ENCODE measurements around the gene C5orf47. TPM values are rescaled to one million over a fixed set of nuclear protein-coding genes. Genes with fewer than 3 reads are reported as not detected.

C5orf47 gene
- total RNA-seq, 1 experiment from 2014 or later, result not detected

DNA sequence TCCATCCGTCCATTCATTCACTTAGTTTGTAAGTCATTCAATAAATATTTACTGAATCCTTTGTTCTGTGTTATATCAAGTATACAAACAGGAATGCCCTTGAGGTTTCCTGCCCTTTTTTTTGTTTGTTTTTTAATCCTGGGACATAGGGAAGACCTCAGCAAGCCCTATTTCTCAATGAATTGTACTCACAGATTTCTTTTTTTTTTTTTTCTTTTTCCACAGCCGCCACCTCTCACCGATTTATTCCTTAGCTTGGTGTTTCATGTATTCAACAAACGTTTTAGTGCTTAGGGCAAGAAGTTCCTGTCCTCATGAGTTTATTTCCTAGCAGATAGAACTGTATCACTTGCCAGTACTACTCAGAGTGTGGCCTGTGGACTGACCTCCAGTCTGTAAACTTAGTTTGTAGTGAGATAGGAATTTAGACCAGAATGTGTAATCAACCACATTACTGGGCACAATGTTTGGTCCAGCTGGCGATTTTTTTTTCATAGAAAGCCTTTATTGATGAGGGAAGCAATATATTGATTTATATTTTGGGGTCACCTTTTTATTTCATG, 35.4 kb upstream of the C5orf47 start:
- TF ChIP-seq, protein P1, sequence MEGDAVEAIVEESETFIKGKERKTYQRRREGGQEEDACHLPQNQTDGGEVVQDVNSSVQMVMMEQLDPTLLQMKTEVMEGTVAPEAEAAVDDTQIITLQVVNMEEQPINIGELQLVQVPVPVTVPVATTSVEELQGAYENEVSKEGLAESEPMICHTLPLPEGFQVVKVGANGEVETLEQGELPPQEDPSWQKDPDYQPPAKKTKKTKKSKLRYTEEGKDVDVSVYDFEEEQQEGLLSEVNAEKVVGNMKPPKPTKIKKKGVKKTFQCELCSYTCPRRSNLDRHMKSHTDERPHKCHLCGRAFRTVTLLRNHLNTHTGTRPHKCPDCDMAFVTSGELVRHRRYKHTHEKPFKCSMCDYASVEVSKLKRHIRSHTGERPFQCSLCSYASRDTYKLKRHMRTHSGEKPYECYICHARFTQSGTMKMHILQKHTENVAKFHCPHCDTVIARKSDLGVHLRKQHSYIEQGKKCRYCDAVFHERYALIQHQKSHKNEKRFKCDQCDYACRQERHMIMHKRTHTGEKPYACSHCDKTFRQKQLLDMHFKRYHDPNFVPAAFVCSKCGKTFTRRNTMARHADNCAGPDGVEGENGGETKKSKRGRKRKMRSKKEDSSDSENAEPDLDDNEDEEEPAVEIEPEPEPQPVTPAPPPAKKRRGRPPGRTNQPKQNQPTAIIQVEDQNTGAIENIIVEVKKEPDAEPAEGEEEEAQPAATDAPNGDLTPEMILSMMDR (IDR thresholded peaks at IDR 0.05; ENCODE audit: unreplicated experiment), result no peak
- H3K36me3 Mint-ChIP-seq (ENCODE audit: insufficient read depth, unreplicated experiment), result peaks cover 10% of the 10 kb centered on the region
- H3K4me1 Mint-ChIP-seq (ENCODE audit: low read depth, unreplicated experiment), result peaks cover 25% of the 10 kb centered on the region
- H3K27me3 Mint-ChIP-seq (ENCODE audit: unreplicated experiment), result no peaks in the 10 kb centered on the region
- no peaks in the 10 kb centered on the region for H3K9me3 Mint-ChIP-seq (ENCODE audit: low read depth, unreplicated experiment)
- no peak overlapping the region for H3K27ac Mint-ChIP-seq (ENCODE audit: unreplicated experiment)
- intact Hi-C loops (cut with micrococcal nuclease; ENCODE audit: unreplicated experiment), result no loop called here
- DNase-seq, result no peak
- no peak overlapping the region for H3K4me3 Mint-ChIP-seq (ENCODE audit: low read depth, unreplicated experiment)
- CTCF ChIA-PET, result no interaction called here
- no TSS peak for BruUV-seq (replicated peaks)

DNA sequence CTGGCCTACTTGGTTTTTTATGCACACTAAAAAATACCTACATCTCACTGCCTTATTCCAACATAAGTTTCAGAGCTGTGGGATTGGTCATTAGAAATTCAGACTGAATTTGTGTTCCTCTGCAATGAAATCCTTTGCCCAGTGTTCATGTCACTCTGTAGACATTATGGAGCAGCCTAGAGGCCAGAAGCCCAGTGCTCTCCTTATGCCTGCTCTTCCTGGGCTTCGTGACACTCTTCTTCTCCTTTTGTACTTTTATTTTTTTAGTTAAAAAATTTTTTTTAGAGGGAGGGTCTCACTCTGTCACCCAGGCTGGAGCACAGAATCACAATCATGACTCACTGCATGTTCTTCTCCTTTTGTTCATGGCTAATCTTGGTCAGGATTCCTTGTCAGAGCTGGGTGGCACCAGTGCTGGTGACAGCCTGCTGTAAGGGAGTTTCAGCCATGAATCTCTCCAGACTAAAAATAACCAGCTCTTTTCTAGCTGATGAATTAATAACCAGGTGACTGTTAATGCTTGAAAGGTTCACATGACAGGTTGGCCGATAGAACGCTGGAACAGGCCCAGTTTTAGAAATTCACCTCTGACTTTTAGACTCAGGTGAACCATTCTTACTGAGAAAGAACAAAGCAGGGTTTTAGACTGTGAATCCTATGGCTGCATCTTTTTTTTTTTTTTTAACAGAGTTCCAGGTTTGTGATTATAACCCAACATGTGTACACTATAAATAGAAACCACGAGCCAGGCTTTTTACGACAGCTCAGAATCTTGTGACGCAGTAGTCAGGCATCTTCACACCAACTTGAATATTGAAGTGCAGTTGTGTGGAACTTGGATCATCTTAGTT, 34.1 kb upstream of the C5orf47 start:
- CTCF ChIA-PET, result interaction anchor here (0.6 to 0.7 kb wide), 2 partner anchors 191 to 346 kb away, joined by 3 to 4 read pairs; no protein-coding TSS in a partner anchor
- TF ChIP-seq, protein P1 (IDR thresholded peaks at IDR 0.05; ENCODE audit: unreplicated experiment), result no peak
- Mint-ChIP-seq H3K4me3 (ENCODE audit: low read depth, unreplicated experiment) (no peak overlapping the region), H3K27me3 (ENCODE audit: unreplicated experiment) (no peaks in the 10 kb centered on the region), H3K36me3 (ENCODE audit: insufficient read depth, unreplicated experiment) (peaks cover 10% of the 10 kb centered on the region), H3K27ac (ENCODE audit: unreplicated experiment) (peak overlapping the region; percentile 69), H3K9me3 (ENCODE audit: low read depth, unreplicated experiment) (no peaks in the 10 kb centered on the region), H3K4me1 (ENCODE audit: low read depth, unreplicated experiment) (peaks cover 25% of the 10 kb centered on the region)
- DNase-seq, result peak; percentile 18
- intact Hi-C loops (cut with micrococcal nuclease; ENCODE audit: unreplicated experiment), result no loop called here
- BruUV-seq (replicated peaks), result no TSS peak

DNA sequence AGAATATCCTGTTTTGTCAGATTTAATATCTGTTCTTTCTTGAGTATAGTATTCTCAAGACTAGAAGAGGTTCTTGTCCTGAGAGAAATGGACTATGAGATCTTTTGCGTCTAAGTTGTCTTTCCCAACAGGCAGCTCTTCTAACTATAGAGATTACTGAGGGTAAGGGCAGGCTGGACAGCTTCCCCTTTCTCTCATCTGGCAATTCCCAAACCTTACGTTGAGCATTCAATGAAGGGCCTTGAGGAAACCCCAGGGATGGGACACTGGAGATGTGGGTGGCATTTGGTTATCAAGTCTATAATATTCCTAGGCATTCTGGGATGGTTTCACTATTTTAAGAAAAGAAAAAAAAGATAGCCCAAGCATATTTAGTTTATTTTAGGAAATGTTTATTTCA, 28.0 kb upstream of the C5orf47 start:
- DNase-seq, result no peak
- CTCF ChIA-PET, result no interaction called here
- peaks cover 13% of the 10 kb centered on the region for H3K36me3 Mint-ChIP-seq (ENCODE audit: insufficient read depth, unreplicated experiment)
- no peak overlapping the region for H3K27ac Mint-ChIP-seq (ENCODE audit: unreplicated experiment)
- H3K4me3 Mint-ChIP-seq (ENCODE audit: low read depth, unreplicated experiment), result no peak overlapping the region
- BruUV-seq (replicated peaks), result no TSS peak
- TF ChIP-seq, protein P1 (IDR thresholded peaks at IDR 0.05; ENCODE audit: unreplicated experiment), result no peak
- H3K4me1 Mint-ChIP-seq (ENCODE audit: low read depth, unreplicated experiment), result peaks cover 19% of the 10 kb centered on the region
- H3K9me3 Mint-ChIP-seq (ENCODE audit: low read depth, unreplicated experiment), result no peaks in the 10 kb centered on the region
- intact Hi-C loops (cut with micrococcal nuclease; ENCODE audit: unreplicated experiment), result no loop called here
- H3K27me3 Mint-ChIP-seq (ENCODE audit: unreplicated experiment), result no peaks in the 10 kb centered on the region

DNA sequence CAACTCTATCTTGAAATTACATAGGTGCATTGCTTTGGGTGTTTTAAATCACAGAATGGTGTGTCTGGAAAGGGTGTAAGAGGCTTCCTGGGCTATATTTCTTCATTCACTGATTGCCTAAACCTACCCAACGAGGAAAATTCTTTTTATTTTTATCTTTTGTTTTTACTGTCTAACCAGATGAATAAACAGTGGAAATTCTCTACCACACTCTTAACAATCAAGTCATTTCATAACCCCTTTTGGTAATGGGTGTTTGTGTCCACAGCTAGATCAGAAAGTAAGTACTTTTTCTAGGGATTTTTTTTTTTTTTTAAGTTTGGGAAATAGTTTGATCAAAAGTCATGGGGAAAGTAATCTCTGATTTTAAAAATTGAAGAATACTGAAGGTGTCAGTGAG, 27.6 kb upstream of the C5orf47 start:
- no peak overlapping the region for H3K27ac Mint-ChIP-seq (ENCODE audit: unreplicated experiment)
- no TSS peak for BruUV-seq (replicated peaks)
- H3K4me1 Mint-ChIP-seq (ENCODE audit: low read depth, unreplicated experiment), result peaks cover 17% of the 10 kb centered on the region
- no peak overlapping the region for H3K4me3 Mint-ChIP-seq (ENCODE audit: low read depth, unreplicated experiment)
- intact Hi-C loops (cut with micrococcal nuclease; ENCODE audit: unreplicated experiment), result no loop called here
- no peak for DNase-seq
- CTCF ChIA-PET, result no interaction called here
- H3K36me3 Mint-ChIP-seq (ENCODE audit: insufficient read depth, unreplicated experiment), result peaks cover 13% of the 10 kb centered on the region
- H3K27me3 Mint-ChIP-seq (ENCODE audit: unreplicated experiment), result no peaks in the 10 kb centered on the region
- no peaks in the 10 kb centered on the region for H3K9me3 Mint-ChIP-seq (ENCODE audit: low read depth, unreplicated experiment)
- TF ChIP-seq, protein P1 (IDR thresholded peaks at IDR 0.05; ENCODE audit: unreplicated experiment), result no peak
